HEK293 (cell line): ENCODE results near the gene SLF2.

Experiments
- ATF2 ChIP-seq: fragments of 450-650 bp; formaldehyde crosslinking; IDR thresholded peaks from 2 replicates; pipeline ENCODE4 v1.5.1; 2016; ENCODE audit warnings: missing biosample characterization, missing genetic modification characterization, low read depth
- CTCF ChIP-seq: fragments of 450-650 bp; formaldehyde crosslinking; IDR thresholded peaks from 2 replicates; pipeline ENCODE4 v1.5.1; 2016; ENCODE audit warnings: missing biosample characterization, missing genetic modification characterization
- MYNN ChIP-seq: fragments of 450-650 bp; formaldehyde crosslinking; IDR thresholded peaks from 2 replicates; pipeline ENCODE4 v1.5.1; 2016; ENCODE audit warnings: missing biosample characterization, missing genetic modification characterization, borderline replicate concordance
- PRDM6 ChIP-seq: fragments of 450-650 bp; formaldehyde crosslinking; IDR thresholded peaks from 2 replicates; pipeline ENCODE4 v1.5.1; 2017; ENCODE audit warnings: missing biosample characterization, missing genetic modification characterization
- SP3 ChIP-seq: fragments of 450-650 bp; formaldehyde crosslinking; IDR thresholded peaks from 2 replicates; pipeline ENCODE4 v1.5.1; 2016; ENCODE audit warnings: missing biosample characterization, missing genetic modification characterization
- ZBTB48 ChIP-seq: fragments of 450-650 bp; formaldehyde crosslinking; IDR thresholded peaks from 2 replicates; pipeline ENCODE4 v1.5.1; 2016; ENCODE audit warnings: missing biosample characterization, missing genetic modification characterization
- ZNF155 ChIP-seq: fragments of 450-650 bp; formaldehyde crosslinking; IDR thresholded peaks from 2 replicates; pipeline ENCODE4 v1.5.1; 2016; ENCODE audit warnings: missing biosample characterization, missing genetic modification characterization
- ZNF23 ChIP-seq: fragments of 450-650 bp; formaldehyde crosslinking; IDR thresholded peaks from 2 replicates; pipeline ENCODE4 v1.5.1; 2016; ENCODE audit warnings: missing biosample characterization, missing genetic modification characterization, borderline replicate concordance
- ZNF354C ChIP-seq: fragments of 450-650 bp; formaldehyde crosslinking; IDR thresholded peaks from 2 replicates; pipeline ENCODE4 v1.5.1; 2016; ENCODE audit warnings: missing biosample characterization, missing genetic modification characterization, low read depth, borderline replicate concordance
- ZNF600 ChIP-seq: fragments of 450-650 bp; formaldehyde crosslinking; IDR thresholded peaks from 2 replicates; pipeline ENCODE4 v1.5.1; 2016; ENCODE audit warnings: missing biosample characterization, missing genetic modification characterization
- ZSCAN30 ChIP-seq: fragments of 450-650 bp; IDR thresholded peaks from 2 replicates; pipeline ENCODE4 v1.5.1; 2018; ENCODE audit warnings: missing biosample characterization, mild to moderate bottlenecking, missing genetic modification characterization, moderate library complexity

- TF ChIP-seq CTCF (tag by site-specific recombination) (no peak), ZBTB48 (tag by site-specific recombination) (no peak), ZNF155 (no peak), ZSCAN30 (no peak), PRDM6 (no peak), SP3 (tag by site-specific recombination) (no peak), MYNN (tag by site-specific recombination) (no peak), ATF2 (tag by site-specific recombination) (no peak), ZNF600 (tag by site-specific recombination) (no peak), ZNF23 (tag by site-specific recombination) (no peak), ZNF354C (tag by site-specific recombination) (no peak)
Measured at GRCh38 chr10:100899171-100899570, 13.6 kb upstream of the SLF2 start.
